ENCODE results near the gene CFH.
A peak's percentile ranks its signal among the peaks of the same experiment; 100 is the strongest.

Gene CFH

DNA sequence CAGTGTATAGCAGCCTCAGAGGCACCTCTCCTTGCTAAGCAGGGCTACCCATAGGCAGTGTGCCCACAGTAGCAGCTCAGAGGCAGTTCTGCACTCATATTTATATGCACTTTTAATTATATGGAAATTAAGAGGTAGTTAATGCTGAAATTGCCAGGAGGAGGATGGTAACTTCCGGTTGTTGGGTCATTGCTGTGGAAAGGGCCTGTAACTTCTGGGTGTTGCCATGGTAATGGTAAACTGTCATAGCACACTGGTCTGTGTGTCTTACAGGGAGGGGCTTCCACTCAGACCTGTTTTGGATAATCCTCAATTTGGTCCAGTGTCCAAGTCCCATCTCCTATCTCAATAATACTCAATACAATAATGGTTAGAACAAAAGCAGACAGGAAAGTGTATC is 7.6 kb downstream of the CFH start:
- no peaks in the 10 kb centered on the region for H3K27me3 ChIP-seq (ENCODE audit: low read length)
- H3K27ac ChIP-seq (ENCODE audit: low read depth, low read length), result no peak overlapping the region
- no peaks in the 10 kb centered on the region for H3K36me3 ChIP-seq (ENCODE audit: low read length)
- H3K4me3 ChIP-seq (ENCODE audit: insufficient read depth, low read length, poor library complexity, severe bottlenecking), result no peak overlapping the region
- TF ChIP-seq, protein P1, sequence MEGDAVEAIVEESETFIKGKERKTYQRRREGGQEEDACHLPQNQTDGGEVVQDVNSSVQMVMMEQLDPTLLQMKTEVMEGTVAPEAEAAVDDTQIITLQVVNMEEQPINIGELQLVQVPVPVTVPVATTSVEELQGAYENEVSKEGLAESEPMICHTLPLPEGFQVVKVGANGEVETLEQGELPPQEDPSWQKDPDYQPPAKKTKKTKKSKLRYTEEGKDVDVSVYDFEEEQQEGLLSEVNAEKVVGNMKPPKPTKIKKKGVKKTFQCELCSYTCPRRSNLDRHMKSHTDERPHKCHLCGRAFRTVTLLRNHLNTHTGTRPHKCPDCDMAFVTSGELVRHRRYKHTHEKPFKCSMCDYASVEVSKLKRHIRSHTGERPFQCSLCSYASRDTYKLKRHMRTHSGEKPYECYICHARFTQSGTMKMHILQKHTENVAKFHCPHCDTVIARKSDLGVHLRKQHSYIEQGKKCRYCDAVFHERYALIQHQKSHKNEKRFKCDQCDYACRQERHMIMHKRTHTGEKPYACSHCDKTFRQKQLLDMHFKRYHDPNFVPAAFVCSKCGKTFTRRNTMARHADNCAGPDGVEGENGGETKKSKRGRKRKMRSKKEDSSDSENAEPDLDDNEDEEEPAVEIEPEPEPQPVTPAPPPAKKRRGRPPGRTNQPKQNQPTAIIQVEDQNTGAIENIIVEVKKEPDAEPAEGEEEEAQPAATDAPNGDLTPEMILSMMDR (IDR thresholded peaks at IDR 0.05; ENCODE audit: insufficient read depth, low read length, poor library complexity, severe bottlenecking), result no peak
- no peak for TF ChIP-seq EZH2phosphoT487 (conservative IDR thresholded peaks at IDR 0.05; ENCODE audit: low read length)
- H3K9ac ChIP-seq (ENCODE audit: low read length), result no peak overlapping the region
- no peaks in the 10 kb centered on the region for H4K20me1 ChIP-seq (ENCODE audit: low read depth, low read length)
- H3K9me2 ChIP-seq (replicated peaks; ENCODE audit: insufficient read depth, low read length), result no peaks in the 10 kb centered on the region
- H3K4me2 ChIP-seq (ENCODE audit: low read depth, low read length, poor library complexity, severe bottlenecking), result no peak overlapping the region
- H3K9me3 ChIP-seq (ENCODE audit: insufficient read depth, low read length), result no peaks in the 10 kb centered on the region
- H2AFZ ChIP-seq (ENCODE audit: low read depth, low read length, severe bottlenecking), result peak overlapping the region; percentile 38
- H3K79me2 ChIP-seq (ENCODE audit: insufficient read depth, low read length), result no peaks in the 10 kb centered on the region
- H3F3A ChIP-seq (ENCODE audit: insufficient read depth), result no peaks in the 10 kb centered on the region

GRCh38 chr1:196660272-196660671 is 8.4 kb downstream of the CFH start:
- no peaks in the 10 kb centered on the region for H3K36me3 ChIP-seq (ENCODE audit: low read length)
- H3K27ac ChIP-seq (ENCODE audit: low read depth, low read length), result no peak overlapping the region
- no peaks in the 10 kb centered on the region for H3K9me3 ChIP-seq (ENCODE audit: insufficient read depth, low read length)
- peak overlapping the region; percentile 68 for H2AFZ ChIP-seq (ENCODE audit: low read depth, low read length, severe bottlenecking)
- H3K9ac ChIP-seq (ENCODE audit: low read length), result no peak overlapping the region
- no peaks in the 10 kb centered on the region for H4K20me1 ChIP-seq (ENCODE audit: low read depth, low read length)
- TF ChIP-seq, protein P1 (IDR thresholded peaks at IDR 0.05; ENCODE audit: insufficient read depth, low read length, poor library complexity, severe bottlenecking), result no peak
- TF ChIP-seq EZH2phosphoT487 (conservative IDR thresholded peaks at IDR 0.05; ENCODE audit: low read length), result no peak
- no peaks in the 10 kb centered on the region for H3K9me2 ChIP-seq (replicated peaks; ENCODE audit: insufficient read depth, low read length)
- H3K4me3 ChIP-seq (ENCODE audit: insufficient read depth, low read length, poor library complexity, severe bottlenecking), result no peak overlapping the region
- no peaks in the 10 kb centered on the region for H3K79me2 ChIP-seq (ENCODE audit: insufficient read depth, low read length)
- no peaks in the 10 kb centered on the region for H3F3A ChIP-seq (ENCODE audit: insufficient read depth)
- H3K27me3 ChIP-seq (ENCODE audit: low read length), result no peaks in the 10 kb centered on the region
- no peak overlapping the region for H3K4me2 ChIP-seq (ENCODE audit: low read depth, low read length, poor library complexity, severe bottlenecking)

GRCh38 chr1:196660852-196661251 is 9.0 kb downstream of the CFH start:
- no peaks in the 10 kb centered on the region for H4K20me1 ChIP-seq (ENCODE audit: low read depth, low read length)
- no peak overlapping the region for H3K9ac ChIP-seq (ENCODE audit: low read length)
- H3K27ac ChIP-seq (ENCODE audit: low read depth, low read length), result no peak overlapping the region
- no peaks in the 10 kb centered on the region for H3K9me2 ChIP-seq (replicated peaks; ENCODE audit: insufficient read depth, low read length)
- no peak overlapping the region for H3K4me3 ChIP-seq (ENCODE audit: insufficient read depth, low read length, poor library complexity, severe bottlenecking)
- H3K79me2 ChIP-seq (ENCODE audit: insufficient read depth, low read length), result no peaks in the 10 kb centered on the region
- peak overlapping the region; percentile 61 for H3K4me2 ChIP-seq (ENCODE audit: low read depth, low read length, poor library complexity, severe bottlenecking)
- H3K36me3 ChIP-seq (ENCODE audit: low read length), result no peaks in the 10 kb centered on the region
- no peaks in the 10 kb centered on the region for H3F3A ChIP-seq (ENCODE audit: insufficient read depth)
- H2AFZ ChIP-seq (ENCODE audit: low read depth, low read length, severe bottlenecking), result peak overlapping the region; percentile 68
- H3K27me3 ChIP-seq (ENCODE audit: low read length), result no peaks in the 10 kb centered on the region
- H3K9me3 ChIP-seq (ENCODE audit: insufficient read depth, low read length), result no peaks in the 10 kb centered on the region
- TF ChIP-seq, protein P1 (IDR thresholded peaks at IDR 0.05; ENCODE audit: insufficient read depth, low read length, poor library complexity, severe bottlenecking), result peak; percentile 18
- no peak for TF ChIP-seq EZH2phosphoT487 (conservative IDR thresholded peaks at IDR 0.05; ENCODE audit: low read length)
